Prostate gland (tissue), 2 donors: ENCODE results near the gene RNF144B.

Source experiments
- POLR2AphosphoS5 ChIP-seq: sonication (generic); formaldehyde crosslinking; IDR thresholded peaks from one replicate; pipeline ENCODE4 v1.6.1; 2017; ENCODE audit warnings: antibody characterized with exemption
- TF ChIP-seq, protein P1 (sequence below), 4 experiments: fragments of 200-600 bp in 2 of 4; fragments of 450-650 bp in 2 of 4; sonication (generic) in 2 of 4; IDR thresholded peaks; 1 replicate in 3 of 4; 2 replicates in 1 of 4; pipeline ENCODE4 v1.5.1; 2016 to 2019; ENCODE audit warnings: antibody characterized with exemption in 4 of 4, mild to moderate bottlenecking in 2 of 4, moderate library complexity in 2 of 4

DNA sequence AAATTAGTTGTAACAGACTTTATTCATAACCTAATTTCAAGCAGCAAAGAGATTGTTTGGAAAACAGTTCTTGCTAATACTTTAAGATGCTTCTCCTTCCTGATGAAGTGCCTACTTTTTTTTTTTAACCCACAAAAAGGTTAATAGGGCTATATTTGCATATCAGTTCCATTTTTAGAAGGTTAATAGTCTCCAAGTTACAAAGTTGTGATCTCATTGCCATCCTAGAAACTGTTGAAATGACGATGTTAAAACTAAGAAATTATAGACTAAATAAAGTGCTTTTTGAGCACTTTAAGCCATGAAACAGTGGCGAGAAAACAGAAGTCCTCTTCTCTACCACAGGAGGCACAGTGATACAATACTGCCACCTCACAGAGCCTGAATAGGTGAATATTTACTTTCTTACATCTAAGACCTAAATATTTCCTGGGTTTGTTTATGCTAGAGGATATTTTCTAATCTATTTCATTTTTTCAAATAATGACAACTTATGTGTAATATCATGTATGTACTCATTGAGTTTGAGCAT lies 5.3 kb downstream of the RNF144B start:
- TF ChIP-seq POLR2AphosphoS5, result no peak
- TF ChIP-seq, protein P1, sequence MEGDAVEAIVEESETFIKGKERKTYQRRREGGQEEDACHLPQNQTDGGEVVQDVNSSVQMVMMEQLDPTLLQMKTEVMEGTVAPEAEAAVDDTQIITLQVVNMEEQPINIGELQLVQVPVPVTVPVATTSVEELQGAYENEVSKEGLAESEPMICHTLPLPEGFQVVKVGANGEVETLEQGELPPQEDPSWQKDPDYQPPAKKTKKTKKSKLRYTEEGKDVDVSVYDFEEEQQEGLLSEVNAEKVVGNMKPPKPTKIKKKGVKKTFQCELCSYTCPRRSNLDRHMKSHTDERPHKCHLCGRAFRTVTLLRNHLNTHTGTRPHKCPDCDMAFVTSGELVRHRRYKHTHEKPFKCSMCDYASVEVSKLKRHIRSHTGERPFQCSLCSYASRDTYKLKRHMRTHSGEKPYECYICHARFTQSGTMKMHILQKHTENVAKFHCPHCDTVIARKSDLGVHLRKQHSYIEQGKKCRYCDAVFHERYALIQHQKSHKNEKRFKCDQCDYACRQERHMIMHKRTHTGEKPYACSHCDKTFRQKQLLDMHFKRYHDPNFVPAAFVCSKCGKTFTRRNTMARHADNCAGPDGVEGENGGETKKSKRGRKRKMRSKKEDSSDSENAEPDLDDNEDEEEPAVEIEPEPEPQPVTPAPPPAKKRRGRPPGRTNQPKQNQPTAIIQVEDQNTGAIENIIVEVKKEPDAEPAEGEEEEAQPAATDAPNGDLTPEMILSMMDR (IDR thresholded peaks at IDR 0.05), result no peak
